Activated T-cell treated with anti-CD3 and anti-CD28 coated beads for 48 hours (primary cell): ENCODE results near the gene ENTPD2.
"Not testable (repeated sequence)": the region's sequence is repeated elsewhere in the genome, so short reads cannot be mapped to it uniquely, and the experiment has no call there.

ENCODE experiments used
- DNase-seq: peaks from one replicate; pipeline ENCODE4 v3.0.0-alpha.2; 2020; ENCODE audit warnings: low read depth

Gene ENTPD2

DNA sequence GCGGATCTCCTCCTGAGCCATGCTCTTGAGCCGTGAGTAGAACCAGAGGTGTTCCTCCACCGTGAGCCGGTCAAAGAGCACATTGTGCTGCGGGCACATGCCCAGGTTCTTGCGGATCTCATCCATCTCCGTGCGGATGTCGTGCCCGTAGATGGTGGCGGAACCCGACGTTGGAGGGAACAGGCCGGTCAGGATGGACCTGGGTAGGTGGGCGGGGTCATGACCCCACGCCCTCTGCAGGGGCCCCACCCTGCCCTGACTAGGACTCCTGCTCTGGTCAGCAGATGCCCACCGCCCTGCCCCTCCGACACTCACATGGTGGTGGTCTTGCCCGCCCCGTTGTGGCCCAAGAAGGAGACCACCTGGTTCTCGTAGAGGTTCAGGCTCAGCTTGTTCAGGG is 37.9 kb downstream of the ENTPD2 start:
- no peak for DNase-seq

DNA sequence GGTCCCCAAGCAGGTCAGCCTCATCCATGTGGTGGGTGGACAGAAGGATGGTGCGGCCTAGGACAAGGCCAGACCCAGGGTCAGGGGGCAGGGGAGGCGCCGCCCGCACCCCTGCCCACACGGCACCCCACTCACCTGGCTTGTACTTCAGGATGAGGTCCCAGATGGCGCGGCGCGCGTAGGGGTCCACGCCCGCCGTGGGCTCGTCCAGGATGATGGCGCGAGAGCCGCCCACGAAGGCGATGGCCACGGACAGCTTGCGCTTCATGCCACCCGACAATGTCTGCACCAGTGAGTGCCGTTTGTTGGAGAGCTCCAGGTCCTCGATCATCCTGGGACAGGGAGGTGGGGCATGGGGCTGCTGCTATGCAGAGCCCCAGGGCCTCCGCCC is 38.3 kb downstream of the ENTPD2 start:
- no peak for DNase-seq

DNA sequence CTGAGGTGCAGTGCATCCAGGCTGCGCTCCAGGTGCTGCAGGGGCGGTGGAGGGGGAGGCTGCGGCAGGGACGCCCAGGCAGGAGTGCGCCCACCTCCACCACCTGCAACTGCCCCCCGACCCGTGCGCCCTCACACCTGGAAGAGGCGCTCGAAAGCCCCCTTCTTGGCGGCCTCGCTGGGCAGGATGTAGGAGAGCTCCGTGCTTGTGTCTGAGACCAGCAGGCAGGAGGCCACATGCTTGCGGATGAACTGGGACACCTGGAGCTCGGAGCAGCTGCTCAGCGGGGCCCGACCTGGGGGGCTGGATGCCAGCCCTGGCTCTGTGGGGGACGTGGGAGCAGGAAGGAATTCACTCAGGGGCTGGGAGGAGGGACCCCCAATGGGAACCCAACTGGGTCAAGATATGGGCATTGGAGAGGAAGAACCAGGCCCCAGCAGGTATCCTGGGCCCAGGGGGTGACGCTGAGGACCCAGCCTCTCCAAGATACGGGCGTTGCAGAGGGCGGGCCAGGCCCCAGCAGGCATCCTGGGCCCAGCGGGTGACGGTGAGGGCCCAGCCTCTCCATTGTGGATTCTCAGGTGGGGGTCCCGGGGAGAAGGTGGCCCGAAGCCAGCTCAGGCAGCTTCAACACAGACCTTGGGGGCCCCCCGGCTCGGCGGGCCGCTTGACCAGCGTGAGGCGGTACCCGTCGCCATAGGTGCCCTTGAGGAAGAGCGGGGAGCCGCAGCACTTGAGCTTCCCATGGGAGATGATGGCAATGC is 38.9 kb downstream of the ENTPD2 start:
- DNase-seq = no peak

DNA sequence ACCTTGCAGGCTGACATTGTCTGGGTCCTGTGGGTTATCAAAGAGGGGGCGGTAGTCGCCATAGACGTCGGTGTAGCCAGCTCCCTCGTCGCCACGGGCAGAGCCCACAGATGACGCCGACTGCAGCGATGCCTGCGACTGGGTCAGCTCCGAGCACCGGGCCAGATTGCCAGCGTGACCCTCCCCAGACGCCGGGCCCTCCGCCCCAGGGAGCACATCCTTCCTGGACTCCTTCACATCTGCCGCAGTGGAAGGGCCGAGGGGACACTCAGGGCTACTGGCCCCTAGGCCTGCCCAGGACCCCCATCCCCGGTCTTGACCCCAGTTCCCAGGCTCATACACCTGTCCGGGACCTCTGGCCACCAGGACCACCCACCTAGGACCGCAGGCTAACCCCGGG is 39.7 kb downstream of the ENTPD2 start:
- DNase-seq = no peak

DNA sequence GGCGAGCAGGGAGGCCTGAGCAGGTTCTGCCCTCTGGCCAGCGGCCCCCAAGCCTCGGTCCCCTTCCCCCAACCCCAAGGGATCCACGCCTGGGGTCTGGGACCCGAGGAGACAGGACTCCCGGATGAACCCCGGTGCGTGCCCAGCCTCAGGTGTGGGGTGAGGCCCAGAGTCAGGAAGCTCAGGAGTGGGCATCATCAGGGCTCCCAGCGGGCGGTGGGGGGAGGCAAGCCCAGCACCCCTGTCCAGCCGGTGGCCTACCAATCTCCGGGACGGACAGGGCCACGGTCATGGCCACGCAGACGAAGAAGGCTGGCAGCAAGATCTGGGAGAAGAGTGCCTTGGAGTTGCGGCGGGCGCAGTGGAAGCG is 40.3 kb downstream of the ENTPD2 start:
- no peak for DNase-seq

DNA sequence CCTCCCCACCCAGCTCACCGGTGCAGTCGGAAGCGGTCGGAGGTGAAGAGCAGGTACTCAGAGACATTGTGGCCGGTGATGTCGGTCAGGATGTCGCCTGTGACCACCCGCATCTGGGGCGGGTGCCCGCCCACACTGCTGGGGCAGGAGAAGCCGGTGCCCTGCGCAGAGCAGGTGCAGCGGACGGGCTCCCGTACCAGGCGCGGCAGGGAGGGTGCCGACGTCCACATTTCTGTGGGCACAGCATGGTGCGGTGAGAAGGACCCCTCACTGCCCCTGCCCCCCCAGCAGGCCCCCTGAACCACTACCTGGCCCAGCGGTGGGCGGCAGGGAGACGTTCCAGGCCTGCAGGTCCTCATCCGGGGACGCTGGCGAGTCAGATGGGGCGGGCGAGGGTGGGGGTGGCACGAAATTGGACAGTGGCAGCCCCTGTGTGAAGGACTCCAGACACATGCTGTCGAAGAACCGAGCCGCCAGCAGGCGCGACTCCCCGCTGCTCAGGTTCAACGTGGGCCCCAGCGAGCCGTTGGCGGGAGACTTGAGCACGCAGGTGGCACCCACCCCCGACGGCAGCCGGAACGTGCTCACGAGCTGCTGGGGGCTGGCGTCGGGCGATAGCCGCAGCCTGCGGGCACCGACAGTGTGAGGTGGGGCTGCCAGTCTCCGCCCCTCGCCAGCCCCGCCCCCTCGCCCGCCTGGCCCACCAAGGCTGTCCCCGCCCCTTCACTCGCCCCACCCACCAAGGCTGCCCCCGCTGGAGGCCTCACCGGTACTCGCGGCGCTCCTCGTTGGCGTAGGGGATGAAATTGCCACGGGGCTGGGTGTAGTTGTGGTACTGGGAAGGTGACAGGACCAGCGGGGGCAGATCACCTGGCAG is 40.9 kb downstream of the ENTPD2 start:
- DNase-seq = no peak

DNA sequence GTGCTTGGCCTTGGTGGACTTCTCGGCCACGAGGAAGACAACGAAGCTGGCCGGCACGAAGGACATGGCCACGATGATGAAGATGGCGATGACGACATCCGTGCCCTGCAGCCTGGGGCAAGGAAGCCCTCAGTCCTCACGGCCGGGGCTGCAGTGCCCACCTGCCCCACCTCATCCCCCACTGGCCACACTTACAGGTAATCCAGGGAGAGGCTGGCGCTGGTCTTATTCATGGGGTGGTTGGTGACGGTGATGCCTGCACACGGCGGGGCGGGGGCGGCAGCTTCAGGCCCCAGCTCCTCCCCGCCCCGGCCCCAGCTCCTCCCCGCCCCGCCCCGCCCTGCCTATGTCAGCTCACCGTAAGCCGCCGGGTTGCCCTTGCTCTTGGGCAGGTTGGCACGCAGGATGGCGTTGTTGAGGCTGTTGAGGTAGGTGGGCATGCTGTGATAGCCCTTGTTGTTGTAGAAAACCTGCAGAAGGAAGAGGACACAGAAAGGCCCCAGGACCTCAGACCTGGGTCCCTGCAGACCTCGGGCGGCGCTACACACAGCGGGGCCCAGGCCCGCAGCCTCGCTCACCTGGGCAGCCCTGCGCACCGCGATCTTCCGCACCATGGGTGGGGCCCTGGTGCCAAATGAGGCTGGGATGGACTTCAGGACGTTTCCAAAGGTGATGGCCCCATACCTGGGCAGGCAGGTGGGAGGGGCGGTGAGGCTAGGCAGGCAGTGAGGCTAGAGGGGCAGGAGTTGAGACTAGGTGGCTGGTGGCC is 41.8 kb downstream of the ENTPD2 start:
- no peak for DNase-seq

DNA sequence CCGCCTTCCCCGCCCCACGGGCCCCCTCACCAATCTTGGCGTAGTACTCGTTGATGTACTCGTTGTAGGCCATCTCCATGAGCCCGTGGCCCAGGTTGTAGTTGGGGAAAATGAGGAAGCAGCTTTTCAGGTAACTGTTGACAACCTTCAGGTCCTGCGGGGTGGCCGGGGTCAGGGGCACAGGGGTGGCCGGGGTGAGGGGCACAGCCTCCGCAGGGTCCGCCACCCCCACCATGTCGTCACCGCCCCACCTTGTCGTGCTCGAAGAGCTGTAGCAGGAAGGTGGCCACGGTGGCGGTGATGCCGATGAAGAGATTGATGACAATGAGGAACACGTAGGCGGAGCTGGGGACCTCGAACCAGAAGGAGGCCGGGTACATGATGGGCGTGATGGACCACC is 42.7 kb downstream of the ENTPD2 start:
- DNase-seq = no peak

DNA sequence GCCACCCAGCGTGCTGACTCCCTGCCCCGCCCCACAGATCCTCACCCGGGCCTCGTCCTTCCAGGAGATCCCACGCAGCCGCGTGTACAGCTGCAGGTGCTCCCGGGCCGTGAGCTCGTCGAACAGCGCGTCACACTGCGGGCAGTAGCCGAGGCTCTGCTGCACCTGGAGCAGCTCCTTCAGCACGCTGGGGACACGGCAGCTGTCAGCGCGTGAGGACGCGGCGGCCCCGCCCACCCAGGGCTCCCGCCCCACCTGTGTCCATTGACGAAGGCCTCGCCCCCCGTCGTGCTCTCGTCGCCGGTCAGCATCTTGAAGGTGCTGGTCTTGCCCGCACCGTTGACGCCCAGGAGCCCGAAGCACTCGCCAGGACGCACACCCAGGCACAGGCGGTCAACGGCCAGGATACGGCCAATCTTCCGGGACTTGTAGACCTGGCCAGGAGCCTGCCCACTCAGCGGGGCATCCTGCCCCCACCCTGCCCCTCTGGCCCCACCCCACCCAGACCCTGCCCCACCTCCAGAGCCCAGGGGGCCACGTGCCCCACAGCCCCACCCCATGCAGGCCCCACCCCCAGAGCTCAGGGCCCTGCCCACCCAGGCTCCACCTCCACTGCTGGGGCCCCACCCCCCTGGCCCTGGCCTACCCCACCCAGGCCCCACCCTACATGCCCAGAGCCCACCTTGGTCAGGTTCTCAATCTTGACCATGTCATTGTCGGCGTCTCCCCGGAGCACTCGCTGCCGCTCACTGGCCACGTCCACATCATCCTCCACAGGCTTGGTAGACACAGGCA is 43.7 kb downstream of the ENTPD2 start:
- DNase-seq = no peak

DNA sequence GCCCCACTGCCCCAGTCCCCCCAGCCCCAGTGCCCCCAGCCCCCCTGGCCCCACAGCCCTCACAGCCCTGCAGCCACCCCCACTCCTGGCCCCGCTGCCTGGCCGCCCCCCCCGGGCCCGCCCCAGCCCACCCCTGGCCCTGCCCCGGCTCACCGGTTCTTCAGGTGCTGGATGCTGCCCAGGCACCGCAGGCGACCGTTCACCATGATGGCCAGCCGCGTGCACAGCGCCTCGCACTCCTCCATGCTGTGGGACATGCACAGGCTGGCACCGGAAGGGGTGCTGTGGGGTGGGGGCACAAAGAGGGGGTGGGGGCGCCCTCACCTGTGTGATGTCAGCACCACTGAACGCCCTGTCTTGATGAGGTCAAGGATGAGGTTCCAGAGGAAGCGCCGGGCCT is 44.6 kb downstream of the ENTPD2 start:
- no peak for DNase-seq

DNA sequence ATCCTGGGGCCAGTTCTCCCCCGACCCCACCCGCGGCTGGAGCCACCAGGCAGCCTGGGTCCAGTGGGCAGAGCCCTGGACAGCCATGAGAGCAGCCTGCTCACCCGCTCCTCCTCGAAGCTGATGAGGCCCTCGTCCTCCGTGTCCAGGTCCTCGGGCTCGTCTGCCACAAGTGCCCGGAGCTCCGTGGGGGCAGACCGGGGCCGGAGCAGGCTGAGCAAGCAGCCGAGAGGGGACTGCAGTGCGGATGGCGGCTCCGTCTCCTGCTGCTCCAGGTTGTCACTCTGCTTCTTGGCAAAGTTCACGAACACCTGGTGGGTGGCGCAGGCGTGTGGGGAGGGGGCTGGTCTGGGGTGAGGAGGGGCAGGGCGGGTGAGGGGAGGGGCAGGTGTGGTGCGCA is 45.5 kb downstream of the ENTPD2 start:
- no peak for DNase-seq

DNA sequence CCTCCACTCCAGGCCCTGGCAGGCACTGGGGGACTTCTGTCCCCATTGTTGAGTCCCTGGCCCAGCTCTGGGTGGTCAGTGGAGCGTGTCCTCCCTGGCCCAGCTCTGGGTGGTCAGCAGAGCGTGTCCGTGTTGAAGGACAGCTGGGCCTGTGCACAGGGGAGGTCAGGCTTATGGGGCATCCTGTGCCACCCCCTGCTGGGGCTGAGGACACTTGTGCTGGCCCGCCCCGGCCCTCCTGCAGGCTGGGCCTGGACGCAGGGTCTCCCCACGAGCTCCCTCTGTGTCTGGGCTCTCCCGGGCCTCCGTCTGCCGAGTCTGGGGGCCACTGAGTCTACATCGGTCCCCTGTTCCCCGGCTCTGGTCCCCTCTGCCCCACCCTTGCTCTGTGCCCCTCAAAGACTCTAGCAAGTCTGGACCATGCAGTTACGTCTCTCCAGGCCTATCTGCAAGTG is 46.0 kb downstream of the ENTPD2 start:
- no peak for DNase-seq

DNA sequence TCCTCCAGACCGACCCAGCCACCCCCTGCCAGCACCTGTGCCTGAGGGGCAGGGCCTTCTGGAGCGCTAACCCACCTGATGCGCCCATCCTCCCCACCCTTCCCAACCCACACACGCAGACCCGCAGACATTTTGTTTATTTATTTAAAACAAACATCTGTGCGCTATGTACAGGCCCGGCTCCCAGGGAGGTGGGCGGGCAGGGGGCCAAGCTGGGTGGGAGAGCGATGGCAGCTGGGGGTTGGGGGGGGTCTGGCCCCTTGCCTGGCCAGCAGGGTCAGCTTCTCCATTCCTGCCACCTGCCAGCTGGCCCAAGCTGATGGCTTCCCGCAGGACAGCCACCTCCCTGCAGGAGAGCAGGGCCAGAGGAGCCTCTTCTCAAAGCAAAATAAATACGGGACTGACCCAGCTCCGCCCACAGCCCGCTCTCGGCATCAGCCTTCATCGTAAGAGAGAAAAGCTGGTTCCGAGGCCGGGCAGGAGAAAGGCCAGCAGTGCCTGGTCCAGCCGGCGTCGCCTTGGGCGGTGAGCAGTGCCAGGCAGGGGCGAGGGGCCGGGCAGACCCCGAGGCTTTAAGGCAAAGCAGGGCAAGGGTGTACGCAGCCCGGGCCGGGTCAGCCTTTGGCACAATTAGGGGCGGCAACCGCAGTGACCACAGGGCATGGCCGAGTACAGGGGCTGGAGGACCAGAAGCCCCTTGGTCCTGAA is 46.6 kb downstream of the ENTPD2 start:
- no peak for DNase-seq

DNA sequence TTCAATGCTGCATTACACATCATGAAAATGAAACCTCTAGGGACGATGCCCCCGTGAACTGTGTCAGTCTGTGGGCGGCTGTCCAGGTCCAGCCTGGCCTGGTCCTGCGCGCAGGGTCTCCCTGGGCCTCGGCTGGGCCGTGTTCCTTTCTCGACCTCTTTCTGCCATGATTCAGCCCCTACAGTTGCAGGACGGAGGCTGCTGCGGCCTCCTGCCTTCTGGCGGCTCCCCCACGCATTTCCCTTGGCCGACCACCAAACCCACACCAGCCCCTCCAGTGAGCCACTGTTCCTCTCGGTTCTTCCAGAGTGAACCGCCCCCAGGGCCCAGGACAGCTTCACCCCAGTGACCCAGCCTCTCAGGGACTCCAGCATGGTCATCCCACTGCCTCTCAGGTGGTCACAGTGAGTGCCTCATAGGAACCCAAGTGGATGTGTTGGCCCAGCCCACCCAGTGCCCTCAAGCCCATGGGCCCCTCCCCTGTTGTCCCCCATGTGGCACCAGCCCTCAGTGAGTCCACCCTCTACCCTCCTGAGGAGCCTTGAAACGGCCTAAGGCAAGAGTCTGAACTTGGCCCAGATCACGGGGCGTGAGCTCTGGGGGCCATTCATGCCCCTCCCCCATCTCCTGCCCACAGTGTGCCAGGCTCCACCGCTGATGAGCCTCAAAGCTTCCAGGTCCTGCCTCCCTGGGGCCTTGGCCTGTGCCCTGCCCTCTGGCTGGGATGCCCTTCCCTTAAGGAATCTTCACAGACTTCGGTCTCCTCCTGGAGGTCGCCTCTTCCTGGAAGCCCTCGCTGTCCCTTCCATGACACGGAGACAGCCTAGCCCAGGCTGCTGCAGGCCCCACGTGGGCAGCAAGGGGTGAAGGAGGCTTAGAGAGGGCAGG is 47.5 kb downstream of the ENTPD2 start:
- no peak for DNase-seq

DNA sequence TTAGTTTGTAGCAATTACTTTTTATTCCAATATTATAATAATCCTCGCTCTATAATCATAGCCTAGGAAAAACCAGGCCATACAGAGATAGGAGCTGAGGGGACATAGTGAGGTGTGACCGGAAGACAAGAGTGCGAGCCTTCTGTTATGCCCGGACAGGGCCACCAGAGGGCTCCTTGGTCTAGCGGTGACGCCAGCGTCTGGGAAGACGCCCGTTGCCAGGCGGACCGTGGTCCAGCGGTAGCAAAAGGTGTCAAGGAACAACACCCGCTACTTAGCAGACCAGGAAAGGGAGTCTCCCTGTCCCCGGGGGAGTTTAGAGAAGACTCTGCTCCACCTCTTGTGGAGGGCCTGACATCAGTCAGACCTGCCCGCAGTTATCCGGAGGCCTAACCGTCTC is 49.6 kb downstream of the ENTPD2 start:
- DNase-seq = not testable (repeated sequence)

DNA sequence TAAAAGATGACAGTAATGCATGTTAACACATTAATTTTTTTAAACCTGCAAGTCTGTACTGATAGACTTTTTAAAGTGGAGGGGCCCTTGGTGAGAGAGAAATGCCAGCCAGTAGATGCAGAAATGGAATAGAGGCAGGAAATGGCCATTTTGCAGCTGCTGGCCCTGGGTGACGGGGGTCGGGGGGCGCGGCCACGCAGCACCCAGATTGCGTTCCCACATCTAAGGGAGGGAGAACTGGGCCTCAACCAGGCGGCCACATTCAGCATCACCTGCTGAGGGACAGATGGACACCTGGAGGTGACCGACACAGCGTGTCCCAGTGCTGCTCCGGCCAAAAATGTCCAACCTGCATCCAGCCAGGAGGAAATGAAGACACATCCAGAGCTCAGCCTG is 51.2 kb downstream of the ENTPD2 start:
- DNase-seq = no peak

DNA sequence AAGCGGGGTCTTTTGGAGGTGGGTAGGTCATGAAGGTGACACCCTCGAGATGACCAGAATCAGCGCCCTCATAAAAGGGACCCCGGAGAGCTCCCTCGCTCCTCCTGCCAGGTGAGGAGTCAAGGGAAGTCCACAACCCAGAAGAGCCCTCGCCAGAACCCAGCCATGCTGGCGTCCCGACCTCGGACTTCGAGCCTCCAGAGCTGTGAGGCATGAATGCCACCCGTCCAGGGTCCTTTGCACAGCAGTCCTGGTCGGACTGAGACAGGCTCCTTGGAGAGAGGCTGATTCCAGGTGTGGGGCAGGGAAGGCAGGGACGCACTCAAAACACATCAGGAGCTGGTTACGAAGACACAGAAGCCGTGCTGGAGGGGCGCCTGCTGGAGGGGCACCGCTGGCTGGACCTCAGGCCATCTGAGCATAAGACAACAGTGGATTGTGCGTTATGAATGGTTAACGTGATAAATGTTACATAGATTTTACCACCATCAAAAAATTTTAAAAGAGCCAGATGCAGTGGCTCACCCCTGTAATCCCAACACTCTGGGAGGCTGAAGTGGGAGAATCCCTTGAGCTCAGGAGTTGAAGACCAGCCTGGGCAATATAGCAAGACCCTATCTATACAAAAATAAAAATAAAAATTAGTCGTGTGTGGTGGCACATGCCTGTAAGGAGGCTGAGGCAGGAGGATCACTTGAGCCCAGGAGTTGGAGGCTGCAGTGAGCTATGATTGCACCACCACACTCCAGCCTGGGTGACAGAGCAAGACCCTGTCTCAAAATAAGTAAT is 51.8 kb downstream of the ENTPD2 start:
- no peak for DNase-seq

DNA sequence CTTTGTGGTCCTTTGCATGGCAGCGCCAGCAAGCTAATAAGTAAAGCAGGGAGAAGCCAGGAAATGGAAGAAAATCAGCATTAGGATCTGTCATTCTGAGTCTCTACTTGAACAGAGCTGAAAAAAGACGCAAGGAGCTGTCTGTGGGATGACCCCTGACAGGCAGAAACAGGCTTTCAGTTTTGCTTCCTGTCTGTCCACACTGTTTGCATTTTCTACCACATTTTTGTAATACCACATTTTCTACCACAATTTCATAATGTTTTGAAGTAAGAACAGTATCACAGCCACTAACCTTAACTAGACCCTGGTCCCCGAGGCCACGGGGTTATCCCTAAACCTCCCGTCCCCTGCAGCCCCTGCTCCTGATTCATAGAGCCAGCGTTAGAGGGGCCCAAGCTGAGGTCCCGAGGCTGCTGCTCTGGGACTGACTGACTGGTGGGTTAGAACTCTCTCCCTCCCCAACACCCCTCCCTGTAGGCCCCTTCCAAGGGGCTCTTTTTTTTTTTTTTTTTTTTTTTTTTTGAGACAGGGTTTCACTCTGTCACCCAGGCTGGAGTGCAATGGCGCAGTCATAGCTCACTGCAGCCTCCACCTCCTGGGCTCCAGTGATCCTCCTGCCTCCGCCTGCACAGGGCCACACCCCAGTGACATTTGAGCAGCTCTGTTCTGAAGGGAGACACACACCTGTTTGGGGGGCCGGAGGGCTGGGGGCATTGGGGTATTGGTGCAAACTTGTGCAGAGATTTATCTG is 53.5 kb downstream of the ENTPD2 start:
- no peak for DNase-seq
